Choroid plexus epithelial cell (primary cell): Measurements from ENCODE around the gene DPP6.
"Not testable (repeated sequence)": the region's sequence is repeated elsewhere in the genome, so short reads cannot be mapped to it uniquely, and the experiment has no call there.

Experiments
- DNase-seq: peaks from one replicate; pipeline ENCODE4 v3.0.0-alpha.2; 2010; ENCODE audit warnings: low read depth
- H3K4me3 ChIP-seq: 2 replicates; pipeline ENCODE4 v1.5.1; 2011; ENCODE audit warnings: low read depth, mild to moderate bottlenecking, control low read depth, low read length, moderate library complexity
- CTCF ChIP-seq: conservative IDR thresholded peaks from 2 replicates; pipeline ENCODE4 v1.5.1; 2011; ENCODE audit warnings: low read depth, mild to moderate bottlenecking, control low read depth, inconsistent platforms, low read length, moderate library complexity

The DPP6 gene

GRCh38 chr7:154133703-154134277 is 81.6 kb downstream of the DPP6 start:
- not testable (repeated sequence) for H3K4me3 ChIP-seq, DNase-seq

GRCh38 chr7:154134698-154135097 is 82.5 kb downstream of the DPP6 start:
- not testable (repeated sequence) for H3K4me3 ChIP-seq, DNase-seq

- not testable (repeated sequence) for DNase-seq, H3K4me3 ChIP-seq
These were observed 83.4 kb downstream of the DPP6 start for GRCh38 chr7:154135646-154136045.

- DNase-seq, H3K4me3 ChIP-seq: not testable (repeated sequence)
These were observed 93.9 kb downstream of the DPP6 start for GRCh38 chr7:154145922-154146706.

- DNase-seq, H3K4me3 ChIP-seq: not testable (repeated sequence)
These were observed 94.5 kb downstream of the DPP6 start for GRCh38 chr7:154146707-154147038.

- not testable (repeated sequence) for H3K4me3 ChIP-seq, DNase-seq
These were observed 96.8 kb downstream of the DPP6 start for GRCh38 chr7:154148791-154149516.

GRCh38 chr7:154150656-154151055 is 98.5 kb downstream of the DPP6 start:
- not testable (repeated sequence) for DNase-seq, H3K4me3 ChIP-seq

- not testable (repeated sequence) for DNase-seq, H3K4me3 ChIP-seq
These were observed 99.1 kb downstream of the DPP6 start for GRCh38 chr7:154151306-154151705.

GRCh38 chr7:154155928-154156327 is 103.7 kb downstream of the DPP6 start:
- not testable (repeated sequence) for DNase-seq, H3K4me3 ChIP-seq

- H3K4me3 ChIP-seq, DNase-seq: not testable (repeated sequence)
These were observed 110.7 kb downstream of the DPP6 start for GRCh38 chr7:154162921-154163320.

- not testable (repeated sequence) for H3K4me3 ChIP-seq, DNase-seq
These were observed 111.4 kb downstream of the DPP6 start for GRCh38 chr7:154163642-154164041.

- no peak for TF ChIP-seq CTCF
These were observed 114.9 kb downstream of the DPP6 start for GRCh38 chr7:154167051-154167450.

GRCh38 chr7:154167807-154168206 is 115.6 kb downstream of the DPP6 start:
- no peak for DNase-seq
- H3K4me3 ChIP-seq, result no peak overlapping the region
- no peak for TF ChIP-seq CTCF

More at GRCh38 chr7:154167051-154167450, 114.9 kb downstream of the DPP6 start:
- DNase-seq, result no peak
- no peak overlapping the region for H3K4me3 ChIP-seq
